Gastroesophageal sphincter (tissue), 3 donors: ENCODE results near the gene MTA1.

Experiments used
- CTCF ChIP-seq, 4 experiments: fragments of 200-600 bp in 2 of 4; fragments of 450-650 bp in 2 of 4; sonication (generic) in 1 of 4; IDR thresholded peaks; one replicate each; pipeline ENCODE4 v1.5.1; 2017 to 2019; ENCODE audit warnings: antibody characterized with exemption in 4 of 4, mild to moderate bottlenecking in 2 of 4, moderate library complexity in 2 of 4
- POLR2AphosphoS5 ChIP-seq: sonication (generic); formaldehyde crosslinking; IDR thresholded peaks from one replicate; pipeline ENCODE4 v1.6.1; 2017; ENCODE audit warnings: antibody characterized with exemption

GRCh38 chr14:105517096-105517495, 97.5 kb downstream of the MTA1 start:
- TF ChIP-seq CTCF (IDR thresholded peaks at IDR 0.05) = no peak
- TF ChIP-seq POLR2AphosphoS5 = no peak
